ENCODE data around the gene TBC1D25. TPM values are rescaled to one million over a fixed set of nuclear protein-coding genes. Genes with fewer than 3 reads are reported as not detected.

The TBC1D25 gene
- total and polyA plus RNA-seq, 4 donors, result 2.6 to 5.8 (median 3.3) TPM

DNA sequence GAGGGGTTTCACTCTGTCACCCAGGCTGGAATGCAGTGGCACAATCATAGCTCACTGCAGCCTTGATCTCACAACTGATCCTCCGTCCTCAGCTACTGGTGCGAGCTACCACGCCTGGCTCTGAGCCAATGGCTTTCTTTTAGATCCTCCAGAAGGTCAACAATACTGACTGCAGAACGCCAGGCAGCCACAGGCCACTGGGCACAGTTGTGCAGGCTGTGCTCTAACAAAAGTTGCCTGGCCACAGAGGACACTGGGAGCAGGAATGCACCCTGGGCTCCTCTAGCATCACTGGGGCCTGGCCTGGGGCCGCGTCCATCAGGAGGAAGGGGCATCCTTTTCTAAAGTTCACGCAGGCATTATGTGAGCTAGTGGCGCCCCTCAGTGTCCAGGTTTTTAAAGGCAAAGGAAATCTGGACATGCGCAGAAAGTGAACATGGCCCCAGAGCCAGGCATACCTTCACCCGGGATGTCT lies 45.6 kb upstream of the TBC1D25 start:
- H3K4me3 ChIP-seq (ENCODE audit: low read depth in 1 of 3, low read length in 3 of 3), result no peak overlapping the region
- no peaks in the 10 kb centered on the region for H3K4me1 ChIP-seq (ENCODE audit: control insufficient read depth in 4 of 4, insufficient read depth in 4 of 4, low read length in 3 of 4)
- WGBS, result 40% methylated on average over 10 of the region's 10 CpGs
- TF ChIP-seq, protein P1, sequence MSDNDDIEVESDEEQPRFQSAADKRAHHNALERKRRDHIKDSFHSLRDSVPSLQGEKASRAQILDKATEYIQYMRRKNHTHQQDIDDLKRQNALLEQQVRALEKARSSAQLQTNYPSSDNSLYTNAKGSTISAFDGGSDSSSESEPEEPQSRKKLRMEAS (IDR thresholded peaks at IDR 0.05), result no peak
- TF ChIP-seq RAD21 (IDR thresholded peaks at IDR 0.05), result peak; percentile 49 to 67
- TF ChIP-seq, protein P2, sequence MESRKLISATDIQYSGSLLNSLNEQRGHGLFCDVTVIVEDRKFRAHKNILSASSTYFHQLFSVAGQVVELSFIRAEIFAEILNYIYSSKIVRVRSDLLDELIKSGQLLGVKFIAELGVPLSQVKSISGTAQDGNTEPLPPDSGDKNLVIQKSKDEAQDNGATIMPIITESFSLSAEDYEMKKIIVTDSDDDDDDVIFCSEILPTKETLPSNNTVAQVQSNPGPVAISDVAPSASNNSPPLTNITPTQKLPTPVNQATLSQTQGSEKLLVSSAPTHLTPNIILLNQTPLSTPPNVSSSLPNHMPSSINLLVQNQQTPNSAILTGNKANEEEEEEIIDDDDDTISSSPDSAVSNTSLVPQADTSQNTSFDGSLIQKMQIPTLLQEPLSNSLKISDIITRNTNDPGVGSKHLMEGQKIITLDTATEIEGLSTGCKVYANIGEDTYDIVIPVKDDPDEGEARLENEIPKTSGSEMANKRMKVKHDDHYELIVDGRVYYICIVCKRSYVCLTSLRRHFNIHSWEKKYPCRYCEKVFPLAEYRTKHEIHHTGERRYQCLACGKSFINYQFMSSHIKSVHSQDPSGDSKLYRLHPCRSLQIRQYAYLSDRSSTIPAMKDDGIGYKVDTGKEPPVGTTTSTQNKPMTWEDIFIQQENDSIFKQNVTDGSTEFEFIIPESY (IDR thresholded peaks at IDR 0.05), result no peak
- H3K36me3 ChIP-seq (ENCODE audit: control insufficient read depth in 4 of 4, insufficient read depth in 3 of 4, low read depth in 1 of 4, low read length in 3 of 4), result no peaks in the 10 kb centered on the region
- H3K9ac ChIP-seq (ENCODE audit: low read depth in 1 of 2, low read length in 2 of 2), result no peak overlapping the region
- peak; percentile 34 for DNase-seq (ENCODE audit: low spot score)
- H3K27ac ChIP-seq (ENCODE audit: low read depth in 1 of 2, low read length in 2 of 2), result no peak overlapping the region
- H3K27me3 ChIP-seq (ENCODE audit: control insufficient read depth in 4 of 4, insufficient read depth in 4 of 4, low read length in 3 of 4), result no peaks in the 10 kb centered on the region
- H3K9me3 ChIP-seq (ENCODE audit: control insufficient read depth in 4 of 4, low read length in 3 of 4), result no peaks in the 10 kb centered on the region

DNA sequence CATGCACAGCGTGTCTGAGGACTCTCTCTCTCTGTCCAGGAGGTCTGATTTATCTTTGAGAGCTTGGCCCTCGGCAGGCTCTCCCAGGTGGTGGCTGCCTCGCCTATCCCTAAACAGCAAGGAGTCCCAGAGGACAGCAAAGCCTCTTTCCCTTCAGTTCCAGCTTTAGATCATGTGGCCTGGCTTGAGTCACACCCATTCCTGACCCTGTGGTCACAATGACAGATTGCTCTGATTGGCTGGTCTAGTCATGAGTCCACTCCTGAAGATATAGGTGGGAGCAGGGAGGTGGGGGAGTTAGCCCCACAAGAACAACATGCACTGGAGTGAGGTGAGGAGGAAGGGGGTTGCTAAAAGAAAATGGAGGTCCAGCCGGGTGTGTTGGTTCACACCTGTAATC lies 42.9 kb upstream of the TBC1D25 start:
- TF ChIP-seq TAF1 (conservative IDR thresholded peaks at IDR 0.05), result no peak
- no peak for TF ChIP-seq HNF4G (IDR thresholded peaks at IDR 0.05)
- TF ChIP-seq, protein P3, sequence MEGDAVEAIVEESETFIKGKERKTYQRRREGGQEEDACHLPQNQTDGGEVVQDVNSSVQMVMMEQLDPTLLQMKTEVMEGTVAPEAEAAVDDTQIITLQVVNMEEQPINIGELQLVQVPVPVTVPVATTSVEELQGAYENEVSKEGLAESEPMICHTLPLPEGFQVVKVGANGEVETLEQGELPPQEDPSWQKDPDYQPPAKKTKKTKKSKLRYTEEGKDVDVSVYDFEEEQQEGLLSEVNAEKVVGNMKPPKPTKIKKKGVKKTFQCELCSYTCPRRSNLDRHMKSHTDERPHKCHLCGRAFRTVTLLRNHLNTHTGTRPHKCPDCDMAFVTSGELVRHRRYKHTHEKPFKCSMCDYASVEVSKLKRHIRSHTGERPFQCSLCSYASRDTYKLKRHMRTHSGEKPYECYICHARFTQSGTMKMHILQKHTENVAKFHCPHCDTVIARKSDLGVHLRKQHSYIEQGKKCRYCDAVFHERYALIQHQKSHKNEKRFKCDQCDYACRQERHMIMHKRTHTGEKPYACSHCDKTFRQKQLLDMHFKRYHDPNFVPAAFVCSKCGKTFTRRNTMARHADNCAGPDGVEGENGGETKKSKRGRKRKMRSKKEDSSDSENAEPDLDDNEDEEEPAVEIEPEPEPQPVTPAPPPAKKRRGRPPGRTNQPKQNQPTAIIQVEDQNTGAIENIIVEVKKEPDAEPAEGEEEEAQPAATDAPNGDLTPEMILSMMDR (IDR thresholded peaks at IDR 0.05; ENCODE audit: low read depth, low read length, missing input control), result no peak
- TF ChIP-seq NR2F2 (IDR thresholded peaks at IDR 0.05), result no peak
- no peak for TF ChIP-seq JUND (IDR thresholded peaks at IDR 0.05)
- no peak for TF ChIP-seq EGR1 (IDR thresholded peaks at IDR 0.05; ENCODE audit: low read depth in 2 of 2)
- no peak for TF ChIP-seq RXRA (IDR thresholded peaks at IDR 0.05)
- TF ChIP-seq HNF4A (conservative IDR thresholded peaks at IDR 0.05), result no peak
- TF ChIP-seq GABPA (IDR thresholded peaks at IDR 0.05 in 1 of 2, conservative IDR thresholded peaks at IDR 0.05 in 1 of 2), result no peak
- TF ChIP-seq RAD21 (IDR thresholded peaks at IDR 0.05), result no peak
- TF ChIP-seq FOXA2 (IDR thresholded peaks at IDR 0.05), result no peak
- Histone ChIP-seq H3K27ac (ENCODE audit: low read depth in 1 of 2, low read length in 2 of 2) (no peak overlapping the region), H3K27me3 (ENCODE audit: control insufficient read depth in 4 of 4, insufficient read depth in 4 of 4, low read length in 3 of 4) (no peaks in the 10 kb centered on the region), H3K36me3 (ENCODE audit: control insufficient read depth in 4 of 4, insufficient read depth in 3 of 4, low read depth in 1 of 4, low read length in 3 of 4) (no peaks in the 10 kb centered on the region), H3K4me3 (ENCODE audit: low read depth in 1 of 3, low read length in 3 of 3) (no peak overlapping the region), H3K9me3 (ENCODE audit: control insufficient read depth in 4 of 4, low read length in 3 of 4) (no peaks in the 10 kb centered on the region), H3K4me1 (ENCODE audit: control insufficient read depth in 4 of 4, insufficient read depth in 4 of 4, low read length in 3 of 4) (no peaks in the 10 kb centered on the region), H3K9ac (ENCODE audit: low read depth in 1 of 2, low read length in 2 of 2) (no peak overlapping the region)
- DNase-seq (ENCODE audit: low spot score), result no peak
- 92% methylated on average over 4 of the region's 4 CpGs for WGBS

DNA sequence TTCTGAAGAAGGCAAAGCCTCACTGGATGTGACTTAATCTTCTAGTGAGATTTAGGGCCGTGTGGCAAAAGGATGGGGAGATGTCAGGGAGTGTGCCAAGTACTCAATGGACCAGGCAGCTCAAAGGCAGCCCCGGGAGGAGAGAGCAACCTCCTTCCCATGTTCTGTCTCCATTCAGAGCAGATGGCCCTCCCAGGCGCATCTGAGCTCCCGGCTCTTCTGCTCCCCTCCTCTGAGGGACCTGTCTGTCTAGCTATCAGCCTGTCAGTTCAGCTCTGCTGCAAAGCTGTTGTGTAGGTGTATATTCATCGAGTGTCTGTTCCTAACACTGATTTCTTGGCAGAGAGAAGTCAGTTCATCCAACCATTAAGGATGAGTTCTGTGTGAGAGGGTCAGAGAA lies 41.6 kb upstream of the TBC1D25 start:
- Histone ChIP-seq H3K4me3 (ENCODE audit: low read depth in 1 of 3, low read length in 3 of 3) (no peak overlapping the region), H3K36me3 (ENCODE audit: control insufficient read depth in 4 of 4, insufficient read depth in 3 of 4, low read depth in 1 of 4, low read length in 3 of 4) (no peaks in the 10 kb centered on the region), H3K27me3 (ENCODE audit: control insufficient read depth in 4 of 4, insufficient read depth in 4 of 4, low read length in 3 of 4) (no peaks in the 10 kb centered on the region), H3K27ac (ENCODE audit: low read depth in 1 of 2, low read length in 2 of 2) (no peak overlapping the region), H3K9ac (ENCODE audit: low read depth in 1 of 2, low read length in 2 of 2) (no peak overlapping the region), H3K4me1 (ENCODE audit: control insufficient read depth in 4 of 4, insufficient read depth in 4 of 4, low read length in 3 of 4) (no peaks in the 10 kb centered on the region), H3K9me3 (ENCODE audit: control insufficient read depth in 4 of 4, low read length in 3 of 4) (no peaks in the 10 kb centered on the region)
- TF ChIP-seq, protein P4, sequence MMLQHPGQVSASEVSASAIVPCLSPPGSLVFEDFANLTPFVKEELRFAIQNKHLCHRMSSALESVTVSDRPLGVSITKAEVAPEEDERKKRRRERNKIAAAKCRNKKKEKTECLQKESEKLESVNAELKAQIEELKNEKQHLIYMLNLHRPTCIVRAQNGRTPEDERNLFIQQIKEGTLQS (IDR thresholded peaks at IDR 0.05), result no peak
- no peak for TF ChIP-seq RXRA (IDR thresholded peaks at IDR 0.05)
- no peak for TF ChIP-seq FOXA1 (IDR thresholded peaks at IDR 0.05)
- no peak for TF ChIP-seq FOXA2 (IDR thresholded peaks at IDR 0.05)
- no peak for TF ChIP-seq YY1 (IDR thresholded peaks at IDR 0.05)
- TF ChIP-seq RAD21 (IDR thresholded peaks at IDR 0.05), result no peak
- TF ChIP-seq, protein P2 (IDR thresholded peaks at IDR 0.05), result no peak
- no peak for TF ChIP-seq SP1 (IDR thresholded peaks at IDR 0.05)
- TF ChIP-seq HNF4A (conservative IDR thresholded peaks at IDR 0.05), result no peak
- no peak for TF ChIP-seq GABPA (IDR thresholded peaks at IDR 0.05 in 1 of 2, conservative IDR thresholded peaks at IDR 0.05 in 1 of 2)
- WGBS, result 79% methylated on average over 5 of the region's 5 CpGs
- DNase-seq (ENCODE audit: low spot score), result no peak

All from liver (tissue), 9 donors.